Astrocyte of the spinal cord (primary cell): Measurements from ENCODE around the gene FETUB.

Source experiments
- DNase-seq: peaks from one replicate; pipeline ENCODE4 v3.0.0; 2011; ENCODE audit warnings: low read depth, low spot score
- H3K4me3 ChIP-seq: 2 replicates; pipeline ENCODE4 v1.5.1; 2011; ENCODE audit warnings: low read depth, mild to moderate bottlenecking, low read length, moderate library complexity
- CTCF ChIP-seq: IDR thresholded peaks from 2 replicates; pipeline ENCODE4 v1.5.1; 2012; ENCODE audit warnings: low read depth, mild to moderate bottlenecking, low read length, inconsistent platforms
- in situ Hi-C: cut with HindIII; loops from 2 replicates; pipeline ENCODE4 v1.10.0; 2017; ENCODE audit warnings: low sequenced_read_pairs

The FETUB gene

DNA sequence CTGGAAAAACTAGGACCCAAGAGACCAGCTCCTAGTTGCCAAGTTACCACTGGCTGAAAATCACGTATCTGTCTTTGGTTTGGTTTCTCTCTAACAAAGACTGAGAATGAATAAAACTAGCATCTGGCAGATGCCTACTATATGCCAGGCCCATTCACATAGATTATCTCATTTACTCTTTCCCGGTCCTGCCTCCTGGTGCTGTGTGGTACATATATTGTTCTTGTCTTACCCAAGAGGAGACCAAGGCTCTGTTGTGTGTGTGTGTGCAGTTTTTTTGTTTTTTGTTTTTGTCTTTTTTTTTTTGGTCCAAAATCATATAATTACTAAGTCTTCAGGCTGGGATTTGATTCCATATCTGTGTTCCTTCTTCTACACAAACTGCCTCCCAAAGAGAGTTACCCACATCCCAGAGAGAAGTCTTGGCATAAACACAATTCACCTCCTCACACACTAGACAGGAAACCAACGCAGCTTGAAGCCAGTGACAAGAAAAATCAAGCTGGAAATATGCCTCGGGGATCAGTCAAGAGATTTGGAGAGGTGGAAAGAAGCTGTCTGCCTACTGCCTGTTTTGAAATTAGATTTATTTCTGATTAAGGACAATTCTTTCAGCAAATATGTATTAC, 26.4 kb upstream of the FETUB start:
- in situ Hi-C loops = no loop called here

GRCh38 chr3:186614266-186614596, 26.0 kb upstream of the FETUB start:
- TF ChIP-seq CTCF = no peak
- DNase-seq = no peak
- H3K4me3 ChIP-seq = no peak overlapping the region
- in situ Hi-C loops = no loop called here

More for the DNA sequence above, 26.4 kb upstream of the FETUB start:
- no peak for TF ChIP-seq CTCF
- DNase-seq = peak; percentile 5
- H3K4me3 ChIP-seq = no peak overlapping the region

DNA sequence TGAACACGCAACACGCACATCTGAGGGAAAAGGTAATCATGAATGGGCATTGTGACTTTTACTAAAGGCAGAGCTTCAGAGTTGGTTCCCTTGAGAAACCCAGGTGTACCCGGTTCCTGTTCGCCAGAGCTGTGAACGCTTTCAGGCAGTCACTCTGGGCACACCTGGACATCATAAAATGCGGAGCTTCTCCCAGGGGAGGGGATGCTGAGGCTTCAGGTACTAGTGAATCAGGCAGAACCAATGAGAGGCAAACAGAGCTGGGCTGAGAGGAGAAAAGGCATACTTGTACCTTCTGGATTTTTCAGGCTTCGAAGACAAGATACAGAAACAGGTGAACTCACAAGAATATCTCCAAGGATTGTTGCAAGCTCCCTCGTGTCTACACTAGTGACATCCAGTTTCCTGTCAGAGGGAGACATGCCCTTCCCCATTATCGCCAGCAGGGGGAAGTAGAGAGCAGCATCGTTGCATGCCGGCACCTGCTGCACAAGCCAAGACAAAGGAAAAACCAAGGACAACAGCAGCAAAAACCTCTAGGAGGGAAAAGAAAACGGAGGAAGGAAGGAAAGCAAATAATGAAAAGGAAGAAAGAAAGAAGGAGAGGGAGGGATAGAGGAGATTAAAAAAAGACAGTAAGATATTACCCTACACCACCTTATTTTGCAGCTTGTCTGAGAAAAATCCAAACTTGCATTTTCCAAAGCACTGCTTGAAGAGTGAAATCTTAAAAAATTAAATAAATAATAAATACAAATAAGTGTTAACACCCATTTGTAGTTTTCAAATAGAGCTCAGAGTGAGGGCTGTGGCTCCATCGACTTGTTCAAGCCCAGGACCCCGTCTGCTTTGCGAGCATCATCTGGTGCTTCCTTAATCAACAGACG, 25.4 kb upstream of the FETUB start:
- DNase-seq = peak; percentile 71
- in situ Hi-C loops = no loop called here
- peak; percentile 99 for TF ChIP-seq CTCF
- H3K4me3 ChIP-seq = no peak overlapping the region

DNA sequence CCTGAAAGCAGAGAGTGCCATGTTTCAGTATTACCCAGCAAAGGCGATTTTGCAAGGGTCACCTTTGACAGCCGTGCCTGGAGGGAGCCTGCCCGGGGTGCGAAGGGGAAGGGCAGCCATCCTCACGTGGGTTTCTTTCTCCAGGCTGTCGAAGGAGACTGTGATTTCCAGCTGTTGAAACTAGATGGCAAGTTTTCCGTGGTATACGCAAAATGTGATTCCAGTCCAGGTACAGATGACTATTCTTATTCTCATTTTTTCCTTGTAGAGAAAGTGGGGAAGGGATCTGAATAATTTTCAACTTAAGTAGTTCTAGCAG, 23.9 kb upstream of the FETUB start:
- TF ChIP-seq CTCF = no peak
- in situ Hi-C loops = no loop called here
- no peak for DNase-seq
- H3K4me3 ChIP-seq = no peak overlapping the region

DNA sequence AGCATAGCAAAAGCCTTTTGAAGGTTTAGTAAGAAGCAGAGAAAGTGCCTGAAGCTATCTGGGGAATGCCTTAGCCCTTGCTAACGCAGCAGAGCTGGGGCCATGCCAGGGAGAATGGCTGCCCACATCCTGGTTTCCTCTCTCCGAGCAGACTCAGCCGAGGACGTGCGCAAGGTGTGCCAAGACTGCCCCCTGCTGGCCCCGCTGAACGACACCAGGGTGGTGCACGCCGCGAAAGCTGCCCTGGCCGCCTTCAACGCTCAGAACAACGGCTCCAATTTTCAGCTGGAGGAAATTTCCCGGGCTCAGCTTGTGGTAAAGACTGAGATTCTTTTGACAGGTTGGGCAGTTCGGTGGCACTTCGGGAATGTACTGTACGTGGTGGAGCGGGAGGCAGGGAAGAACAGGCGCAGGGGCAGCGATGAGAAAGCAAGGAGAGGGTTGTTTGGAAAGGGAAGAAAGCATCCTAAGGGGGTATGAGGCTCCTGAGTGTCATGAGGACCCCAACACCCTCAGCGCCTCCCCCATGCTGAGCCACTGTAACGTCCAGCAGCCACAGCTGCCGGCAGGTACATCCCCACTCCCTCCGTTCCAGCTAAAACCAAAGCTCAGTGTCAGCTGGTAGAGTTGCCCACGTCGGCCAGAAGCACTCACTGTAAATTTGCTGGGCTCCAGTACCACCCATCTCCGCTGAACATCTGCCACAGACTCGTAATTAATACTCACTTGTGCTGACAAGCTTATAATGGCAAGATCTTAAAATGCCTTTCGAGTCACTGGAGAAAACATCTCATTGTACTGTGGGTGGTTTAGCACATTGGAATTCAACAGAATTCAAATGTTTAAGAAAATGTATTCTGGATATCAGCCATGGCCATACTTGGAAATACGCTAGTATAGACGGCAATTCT, 22.9 kb upstream of the FETUB start:
- peak; percentile 96 for TF ChIP-seq CTCF

GRCh38 chr3:186618318-186618938, 21.8 kb upstream of the FETUB start:
- no peak for TF ChIP-seq CTCF
- no peak overlapping the region for H3K4me3 ChIP-seq
- DNase-seq = no peak
- in situ Hi-C loops = no loop called here

More for the DNA sequence above, 22.9 kb upstream of the FETUB start:
- DNase-seq = peak; percentile 92
- in situ Hi-C loops = no loop called here
- H3K4me3 ChIP-seq = peak overlapping the region; percentile 16
